PFSK-1 (cell line): Measurements from ENCODE around the gene ZNF282.

Experiments used
- FOXP2 ChIP-seq: optimal IDR thresholded peaks from 2 replicates; pipeline ENCODE3; 2011; ENCODE audit warnings: borderline replicate concordance, control low read depth, inconsistent platforms; ENCODE audit not compliant: insufficient read depth; ENCODE audit errors: extremely low read length, extremely low read depth
- POLR2AphosphoS5 ChIP-seq: IDR thresholded peaks from 2 replicates; pipeline ENCODE4 v1.6.1; 2012; ENCODE audit warnings: low read depth, mild to moderate bottlenecking, control low read depth, low read length, moderate library complexity
- SIN3A ChIP-seq: IDR thresholded peaks from 2 replicates; pipeline ENCODE4 v1.6.1; 2012; ENCODE audit warnings: mild to moderate bottlenecking, low read length, moderate library complexity, borderline replicate concordance; ENCODE audit not compliant: insufficient read depth
- TAF1 ChIP-seq: IDR thresholded peaks from 2 replicates; pipeline ENCODE4 v1.6.1; 2012; ENCODE audit warnings: low read length, control low read depth, borderline replicate concordance; ENCODE audit not compliant: insufficient read depth
- TF ChIP-seq, protein P1 (sequence below), 2 experiments: IDR thresholded peaks; 2 replicates each; pipeline versions ENCODE4 v1.6.1 to v1.8.0; 2011 to 2012; ENCODE audit warnings: low read depth in 2 of 2, low read length in 2 of 2, control low read depth in 1 of 2, inconsistent platforms in 1 of 2, mild to moderate bottlenecking in 1 of 2, moderate library complexity in 1 of 2; ENCODE audit not compliant: insufficient read depth in 1 of 2

The ZNF282 gene

DNA sequence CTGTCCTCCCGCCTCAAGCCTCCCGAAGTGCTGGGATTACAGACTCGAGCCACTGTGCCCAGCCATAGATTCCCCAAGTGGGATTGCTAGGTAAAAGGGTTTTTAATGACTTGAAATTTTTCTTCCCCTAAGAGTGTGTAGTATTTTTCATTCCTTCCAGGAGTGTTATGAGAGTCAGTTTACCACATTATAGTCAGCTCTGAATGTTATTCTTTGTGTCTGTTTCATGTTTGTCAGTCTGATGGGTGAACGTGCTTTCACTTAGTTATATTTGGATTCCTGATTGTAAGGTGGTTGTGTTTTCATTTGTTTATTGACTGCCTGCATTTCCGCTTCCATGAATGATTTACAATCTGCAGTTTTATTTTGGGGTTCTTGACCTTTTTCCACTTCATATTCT is 50.4 kb downstream of the ZNF282 start:
- TF ChIP-seq FOXP2 (no peak), POLR2AphosphoS5 (no peak), SIN3A (no peak), TAF1 (no peak)
- TF ChIP-seq, protein P1, sequence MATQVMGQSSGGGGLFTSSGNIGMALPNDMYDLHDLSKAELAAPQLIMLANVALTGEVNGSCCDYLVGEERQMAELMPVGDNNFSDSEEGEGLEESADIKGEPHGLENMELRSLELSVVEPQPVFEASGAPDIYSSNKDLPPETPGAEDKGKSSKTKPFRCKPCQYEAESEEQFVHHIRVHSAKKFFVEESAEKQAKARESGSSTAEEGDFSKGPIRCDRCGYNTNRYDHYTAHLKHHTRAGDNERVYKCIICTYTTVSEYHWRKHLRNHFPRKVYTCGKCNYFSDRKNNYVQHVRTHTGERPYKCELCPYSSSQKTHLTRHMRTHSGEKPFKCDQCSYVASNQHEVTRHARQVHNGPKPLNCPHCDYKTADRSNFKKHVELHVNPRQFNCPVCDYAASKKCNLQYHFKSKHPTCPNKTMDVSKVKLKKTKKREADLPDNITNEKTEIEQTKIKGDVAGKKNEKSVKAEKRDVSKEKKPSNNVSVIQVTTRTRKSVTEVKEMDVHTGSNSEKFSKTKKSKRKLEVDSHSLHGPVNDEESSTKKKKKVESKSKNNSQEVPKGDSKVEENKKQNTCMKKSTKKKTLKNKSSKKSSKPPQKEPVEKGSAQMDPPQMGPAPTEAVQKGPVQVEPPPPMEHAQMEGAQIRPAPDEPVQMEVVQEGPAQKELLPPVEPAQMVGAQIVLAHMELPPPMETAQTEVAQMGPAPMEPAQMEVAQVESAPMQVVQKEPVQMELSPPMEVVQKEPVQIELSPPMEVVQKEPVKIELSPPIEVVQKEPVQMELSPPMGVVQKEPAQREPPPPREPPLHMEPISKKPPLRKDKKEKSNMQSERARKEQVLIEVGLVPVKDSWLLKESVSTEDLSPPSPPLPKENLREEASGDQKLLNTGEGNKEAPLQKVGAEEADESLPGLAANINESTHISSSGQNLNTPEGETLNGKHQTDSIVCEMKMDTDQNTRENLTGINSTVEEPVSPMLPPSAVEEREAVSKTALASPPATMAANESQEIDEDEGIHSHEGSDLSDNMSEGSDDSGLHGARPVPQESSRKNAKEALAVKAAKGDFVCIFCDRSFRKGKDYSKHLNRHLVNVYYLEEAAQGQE (IDR thresholded peaks at IDR 0.05; ENCODE audit: insufficient read depth in 1 of 2, low read depth in 2 of 2, low read length in 2 of 2): no peak

DNA sequence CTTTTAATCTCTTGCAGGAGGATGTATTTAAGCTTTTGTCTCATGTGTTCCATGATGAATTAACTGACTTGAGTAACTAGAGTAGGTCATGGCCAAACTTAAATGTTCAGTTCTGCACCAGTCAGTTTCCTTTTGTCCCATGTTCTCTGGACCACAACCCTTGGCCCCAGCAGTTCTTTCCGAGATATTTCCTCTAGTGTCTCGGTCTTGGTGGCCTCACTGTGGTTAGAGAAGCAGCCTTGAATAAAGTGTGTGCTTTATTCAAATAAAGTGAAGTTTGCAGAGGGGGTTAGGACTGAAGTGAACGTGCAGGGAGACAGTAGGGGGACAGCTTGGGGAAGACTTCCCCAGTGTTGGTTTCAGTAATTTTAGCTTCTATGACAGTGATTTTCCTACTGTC is 53.4 kb downstream of the ZNF282 start:
- TF ChIP-seq SIN3A (no peak), POLR2AphosphoS5 (no peak), TAF1 (no peak), FOXP2 (no peak)
- TF ChIP-seq, protein P1 (IDR thresholded peaks at IDR 0.05; ENCODE audit: insufficient read depth in 1 of 2, low read depth in 2 of 2, low read length in 2 of 2): no peak

DNA sequence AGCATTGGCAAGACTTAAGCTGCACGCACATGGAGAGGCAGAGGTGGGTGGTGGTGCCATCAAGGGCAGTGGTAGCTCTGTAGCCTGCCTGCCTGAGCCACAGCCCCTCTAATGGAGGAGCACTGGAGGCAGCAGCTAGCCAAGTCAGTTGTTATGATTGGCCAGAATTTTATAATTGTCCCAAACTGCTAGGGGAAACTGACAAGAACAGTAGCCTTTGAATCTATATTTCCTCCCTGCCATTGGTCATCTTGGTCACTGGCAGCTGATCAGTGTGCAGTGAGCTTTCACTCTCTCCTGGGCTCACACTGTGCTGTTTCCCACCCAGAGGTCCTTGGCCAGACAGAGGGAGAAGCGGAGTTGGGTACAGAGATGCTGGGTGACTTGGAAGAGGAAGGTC is 57.0 kb downstream of the ZNF282 start:
- TF ChIP-seq, protein P1 (IDR thresholded peaks at IDR 0.05; ENCODE audit: insufficient read depth in 1 of 2, low read depth in 2 of 2, low read length in 2 of 2): no peak
- TF ChIP-seq POLR2AphosphoS5: no peak
- TF ChIP-seq SIN3A: no peak

DNA sequence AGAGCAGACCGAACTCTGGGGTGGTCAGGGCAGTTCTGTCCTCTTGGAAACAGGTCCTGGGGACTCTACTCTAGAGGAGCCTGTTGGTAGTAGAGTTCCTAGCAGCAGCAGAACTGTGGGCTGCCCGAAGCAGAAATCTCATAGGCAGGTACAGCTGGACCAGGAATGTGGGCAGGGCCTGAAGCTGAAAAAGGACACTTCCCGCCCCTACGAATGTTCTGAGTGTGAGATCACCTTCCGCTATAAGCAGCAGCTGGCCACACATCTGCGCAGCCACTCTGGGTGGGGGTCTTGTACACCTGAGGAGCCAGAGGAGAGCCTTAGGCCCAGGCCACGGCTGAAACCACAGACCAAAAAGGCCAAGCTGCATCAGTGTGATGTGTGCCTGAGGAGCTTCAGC is 58.3 kb downstream of the ZNF282 start:
- TF ChIP-seq POLR2AphosphoS5 (no peak), FOXP2 (no peak), SIN3A (no peak), TAF1 (no peak)
- TF ChIP-seq, protein P1 (IDR thresholded peaks at IDR 0.05; ENCODE audit: insufficient read depth in 1 of 2, low read depth in 2 of 2, low read length in 2 of 2): no peak

DNA sequence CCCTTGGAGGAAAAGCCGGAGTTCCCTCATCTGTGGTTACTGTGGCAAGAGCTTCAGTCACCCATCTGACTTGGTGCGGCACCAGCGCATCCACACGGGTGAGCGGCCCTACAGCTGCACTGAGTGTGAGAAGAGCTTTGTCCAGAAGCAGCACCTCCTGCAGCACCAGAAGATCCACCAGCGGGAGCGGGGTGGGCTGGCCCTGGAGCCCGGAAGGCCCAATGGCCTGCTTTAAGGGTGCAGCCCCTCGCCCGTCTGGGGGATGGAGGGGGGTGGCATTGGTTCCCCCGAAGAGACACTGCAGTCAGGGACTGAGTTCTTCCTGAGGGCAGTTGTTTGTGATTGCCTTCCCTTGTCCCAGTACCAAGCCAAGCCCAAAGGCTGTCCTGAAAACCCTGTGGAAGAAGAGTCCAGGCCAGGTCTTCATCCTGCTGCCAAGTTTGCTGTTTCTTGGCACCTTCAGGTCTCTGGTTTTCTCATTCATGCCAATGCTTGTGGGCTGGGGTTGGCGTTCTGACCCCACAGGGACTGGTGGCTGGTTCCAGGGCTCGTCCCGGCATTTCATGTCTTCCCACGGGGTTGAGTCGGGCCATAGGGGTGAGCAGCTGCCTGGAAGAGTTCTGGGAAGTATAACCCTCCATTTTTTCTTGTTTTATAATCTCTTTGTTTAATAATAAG is 59.0 kb downstream of the ZNF282 start:
- TF ChIP-seq POLR2AphosphoS5: no peak
- TF ChIP-seq SIN3A: no peak
- no peak for TF ChIP-seq TAF1
- no peak for TF ChIP-seq FOXP2
- TF ChIP-seq, protein P1 (IDR thresholded peaks at IDR 0.05; ENCODE audit: insufficient read depth in 1 of 2, low read depth in 2 of 2, low read length in 2 of 2): no peak
